ENCODE measurements around the gene LPAR1.
"Not testable (repeated sequence)": the region's sequence is repeated elsewhere in the genome, so short reads cannot be mapped to it uniquely, and the experiment has no call there.

Gene LPAR1

GRCh38 chr9:110911659-110912418 lies 126.4 kb downstream of the LPAR1 start:
- no peak for DNase-seq

- no peak for DNase-seq
Measured at GRCh38 chr9:110908894-110909293, 129.4 kb downstream of the LPAR1 start.

GRCh38 chr9:110900917-110901316 lies 137.4 kb downstream of the LPAR1 start:
- no peak for DNase-seq

- DNase-seq, result no peak
Measured at GRCh38 chr9:110900456-110900855, 137.8 kb downstream of the LPAR1 start.

- no peak for DNase-seq
Measured at GRCh38 chr9:110898866-110899265, 139.4 kb downstream of the LPAR1 start.

- DNase-seq, result no peak
Measured at GRCh38 chr9:110898358-110898757, 139.9 kb downstream of the LPAR1 start.

- DNase-seq, result no peak
Measured at GRCh38 chr9:110897943-110898342, 140.3 kb downstream of the LPAR1 start.

GRCh38 chr9:110895147-110895905 lies 142.9 kb downstream of the LPAR1 start:
- no peak for DNase-seq

DNA sequence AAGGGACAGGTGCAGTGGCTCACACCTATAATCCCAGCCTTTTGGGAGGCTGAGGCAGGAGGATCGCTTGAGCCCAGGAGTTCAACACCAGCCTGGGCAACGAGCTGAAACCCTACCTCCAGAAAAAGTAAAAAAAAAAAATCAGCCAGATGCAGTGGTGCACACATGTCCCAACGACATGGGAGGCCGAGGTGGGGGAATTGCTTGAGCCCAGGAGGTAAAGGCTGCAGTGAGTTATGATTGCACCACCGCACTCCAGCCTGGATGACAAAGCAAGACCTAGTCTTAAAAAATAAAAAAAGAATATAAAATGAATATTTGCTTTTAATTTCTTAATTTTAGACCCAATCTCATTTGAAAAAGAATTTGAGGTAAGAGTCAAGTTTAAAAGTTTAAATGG lies 143.5 kb downstream of the LPAR1 start:
- DNase-seq, result no peak

GRCh38 chr9:110892689-110893088 lies 145.6 kb downstream of the LPAR1 start:
- DNase-seq, result no peak

DNA sequence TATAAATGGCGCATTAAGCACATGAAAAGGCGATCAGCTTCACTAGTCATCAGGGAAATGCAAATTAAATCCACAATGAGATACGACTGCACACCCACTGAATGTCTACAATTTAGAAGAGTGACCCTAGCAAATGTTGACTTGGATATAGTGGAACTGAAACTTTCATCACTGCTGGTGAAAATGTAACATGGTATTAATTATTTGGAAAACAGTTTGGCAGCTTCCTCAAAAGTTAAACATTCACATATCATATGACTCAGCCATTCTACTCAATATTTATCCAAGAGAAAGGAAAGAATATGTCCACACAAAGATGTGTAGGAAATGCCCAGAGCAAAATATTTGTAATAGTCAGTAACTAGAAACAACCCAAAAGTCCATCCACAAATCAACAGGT lies 146.5 kb downstream of the LPAR1 start:
- DNase-seq, result no peak

DNA sequence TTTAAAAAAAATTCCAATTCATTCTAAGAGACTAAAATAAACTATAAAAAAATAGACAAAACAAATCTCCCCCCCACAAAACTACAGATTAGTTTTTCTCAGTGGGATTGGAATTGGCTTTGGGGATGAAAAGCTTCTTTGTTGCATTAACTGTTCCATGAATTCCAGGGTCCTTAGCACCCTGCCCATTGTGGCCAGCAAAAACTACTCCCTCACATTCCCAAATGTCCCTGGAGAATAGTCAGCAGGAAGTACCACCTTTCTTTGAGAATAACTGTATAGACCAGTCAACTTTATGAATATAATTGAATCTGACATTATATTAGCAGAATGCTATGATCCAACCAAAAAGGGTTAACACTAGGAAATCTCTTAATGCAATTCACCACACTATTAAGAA lies 147.9 kb downstream of the LPAR1 start:
- DNase-seq, result no peak

GRCh38 chr9:110887276-110887675 lies 151.0 kb downstream of the LPAR1 start:
- DNase-seq, result no peak

DNA sequence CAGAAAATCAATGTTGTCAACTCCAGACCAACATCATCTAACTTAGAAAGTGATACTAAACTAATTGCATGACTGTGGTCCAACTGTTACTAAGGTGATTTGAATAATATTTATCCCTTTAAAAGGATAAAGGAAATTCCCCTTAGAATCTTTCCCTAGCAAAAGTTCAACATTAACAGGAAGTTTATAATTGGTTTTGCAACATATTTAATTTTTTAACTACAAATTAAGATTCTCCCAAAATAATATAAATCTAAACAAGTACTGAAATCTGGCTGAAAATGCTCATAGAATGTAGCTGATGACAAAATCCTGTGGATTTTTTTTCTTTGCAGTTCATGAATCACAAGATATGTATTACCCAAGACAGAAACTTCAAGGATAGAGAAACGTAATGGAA lies 151.4 kb downstream of the LPAR1 start:
- DNase-seq, result no peak

GRCh38 chr9:110880189-110880588 lies 158.1 kb downstream of the LPAR1 start:
- no peak for DNase-seq

DNA sequence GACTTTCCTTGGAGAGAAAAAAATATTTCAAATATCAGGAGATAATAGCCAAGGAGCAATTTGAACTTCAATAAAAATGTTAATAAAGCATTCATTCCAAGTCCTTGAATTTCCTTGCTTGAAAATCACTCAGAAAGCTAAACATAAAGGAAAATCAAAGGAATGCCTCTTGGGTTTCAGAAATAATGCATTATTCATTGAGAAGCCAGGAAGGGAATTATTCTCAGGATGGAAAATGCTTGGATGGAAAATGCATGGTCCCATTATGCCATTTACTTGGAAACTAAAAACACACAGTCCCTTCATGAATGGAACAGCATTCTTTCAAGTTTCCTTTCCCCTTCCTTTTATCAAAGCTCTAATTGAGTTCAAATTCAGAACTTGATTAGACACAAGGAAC lies 160.9 kb downstream of the LPAR1 start:
- DNase-seq, result no peak

GRCh38 chr9:110876929-110877328 lies 161.3 kb downstream of the LPAR1 start:
- no peak for DNase-seq

GRCh38 chr9:110874963-110875674 lies 163.2 kb downstream of the LPAR1 start:
- DNase-seq, result no peak

GRCh38 chr9:110872920-110873319 lies 165.3 kb downstream of the LPAR1 start:
- DNase-seq, result no peak

DNA sequence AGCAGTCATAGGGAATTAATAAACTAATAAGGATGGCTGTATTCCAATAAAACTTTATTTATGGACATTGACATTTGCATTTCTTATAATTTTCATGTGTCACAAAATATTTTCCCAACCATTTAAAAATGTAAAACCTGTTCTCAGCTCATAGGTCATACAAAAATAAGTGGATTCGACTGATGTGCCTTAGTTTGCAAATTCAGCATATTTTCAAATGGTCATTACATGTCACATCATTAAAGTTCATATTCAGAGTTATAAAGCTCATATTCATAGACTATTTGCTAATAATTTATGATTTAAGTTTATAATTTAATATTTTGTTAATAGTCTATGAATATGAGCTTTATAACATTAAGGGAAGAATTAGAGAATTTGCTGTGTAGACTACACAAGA lies 166.5 kb downstream of the LPAR1 start:
- no peak for DNase-seq

GRCh38 chr9:110869931-110870330 lies 168.3 kb downstream of the LPAR1 start:
- no peak for DNase-seq

GRCh38 chr9:110864011-110864410 lies 174.3 kb downstream of the LPAR1 start:
- DNase-seq, result no peak

GRCh38 chr9:110861370-110862110 lies 176.7 kb downstream of the LPAR1 start:
- DNase-seq, result not testable (repeated sequence)

All from NCI-H187 treated with DMSO at 0.1 percent for 48 hours (cell line).